NOMO-1 (cell line): Measurements from ENCODE around the gene SNRPA.
"Not testable (repeated sequence)": the region's sequence is repeated elsewhere in the genome, so short reads cannot be mapped to it uniquely, and the experiment has no call there.

Experiments
- DNase-seq, 2 experiments: peaks; one replicate each; lab custom pipeline; 2025; ENCODE audit not compliant: unreplicated experiment in 2 of 2; lab: John Stamatoyannopoulos, UW

SNRPA gene

DNA sequence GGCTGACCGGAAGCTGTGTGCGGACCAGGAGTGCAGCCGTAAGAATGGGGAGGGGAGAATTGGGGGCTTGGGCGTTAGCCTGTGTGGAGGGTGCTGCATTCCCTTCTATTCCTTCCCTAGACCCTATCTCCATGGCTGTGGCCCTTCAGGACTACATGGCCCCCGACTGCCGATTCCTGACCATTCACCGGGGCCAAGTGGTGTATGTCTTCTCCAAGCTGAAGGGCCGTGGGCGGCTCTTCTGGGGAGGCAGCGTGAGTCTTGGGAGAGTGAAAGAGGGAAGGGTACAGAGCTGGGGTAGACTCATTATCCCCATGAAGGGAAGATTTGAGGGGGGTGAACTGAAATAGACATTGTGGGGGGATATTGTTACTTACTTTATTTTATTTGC, 24.6 kb downstream of the SNRPA start:
- no peak for DNase-seq

DNA sequence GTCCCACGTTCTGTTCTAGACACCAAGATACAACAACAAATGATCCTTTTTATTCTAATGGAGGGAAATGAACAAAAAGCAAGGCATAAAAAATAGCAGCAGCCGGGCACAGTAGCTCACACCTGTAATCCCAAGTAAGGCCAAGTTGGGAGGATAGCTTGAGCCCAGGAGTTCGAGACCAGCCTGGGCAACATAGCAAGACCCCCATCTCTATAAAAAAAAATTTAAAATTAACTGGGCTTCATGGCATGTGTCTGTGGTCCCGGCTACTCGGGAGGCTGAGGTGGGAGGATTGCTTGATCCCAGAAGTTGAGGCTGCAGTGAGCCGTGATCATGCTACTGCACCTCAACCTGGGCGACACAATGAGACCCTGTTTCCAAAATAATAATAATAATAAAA, 25.4 kb downstream of the SNRPA start:
- no peak for DNase-seq

DNA sequence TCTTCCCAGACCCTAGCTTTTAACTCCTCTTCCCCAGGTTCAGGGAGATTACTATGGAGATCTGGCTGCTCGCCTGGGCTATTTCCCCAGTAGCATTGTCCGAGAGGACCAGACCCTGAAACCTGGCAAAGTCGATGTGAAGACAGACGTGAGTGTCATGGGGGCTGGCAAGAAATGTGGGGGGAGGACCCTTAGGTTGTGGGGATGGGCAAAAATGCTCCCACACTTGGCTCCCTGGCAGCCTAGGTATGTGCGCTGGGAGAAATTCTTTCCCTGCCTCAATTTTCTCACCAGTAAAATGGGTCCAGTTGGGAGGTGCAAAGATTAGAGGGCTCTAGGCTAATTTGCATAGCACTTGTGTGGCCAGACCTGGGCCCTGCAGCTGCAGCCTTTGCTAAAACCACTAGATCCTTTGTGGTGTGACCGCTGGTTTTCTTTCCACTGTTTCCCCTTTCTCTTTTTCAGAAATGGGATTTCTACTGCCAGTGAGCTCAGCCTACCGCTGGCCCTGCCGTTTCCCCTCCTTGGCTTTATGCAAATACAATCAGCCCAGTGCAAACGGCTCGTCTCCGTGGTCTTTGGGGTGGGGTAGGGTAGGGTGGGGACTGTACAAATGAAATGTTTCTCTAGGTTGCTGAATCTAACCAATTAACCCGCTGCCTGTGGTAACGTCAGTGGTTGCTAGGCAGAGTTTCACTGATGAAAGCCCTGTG, 26.1 kb downstream of the SNRPA start:
- DNase-seq, result peak; percentile 99

- no peak for DNase-seq
Measured at GRCh38 chr19:40777645-40777936, 26.6 kb downstream of the SNRPA start.

- DNase-seq, result peak; percentile 98 to 99
Measured at GRCh38 chr19:40777937-40778705, 27.1 kb downstream of the SNRPA start, which contains the start of gene RAB4B. RAB4B (plus strand) TSS chr19:40778247; CDS start chr19:40778376, 129 bp downstream.

GRCh38 chr19:40778706-40779284, 27.8 kb downstream of the SNRPA start:
- DNase-seq, result peak in 1 of 2 experiments; percentile 3

GRCh38 chr19:40780582-40780981, 29.6 kb downstream of the SNRPA start:
- DNase-seq, result no peak

- no peak for DNase-seq
Measured at GRCh38 chr19:40781140-40781539, 30.1 kb downstream of the SNRPA start.

GRCh38 chr19:40783711-40784110, 32.7 kb downstream of the SNRPA start:
- DNase-seq, result no peak

DNA sequence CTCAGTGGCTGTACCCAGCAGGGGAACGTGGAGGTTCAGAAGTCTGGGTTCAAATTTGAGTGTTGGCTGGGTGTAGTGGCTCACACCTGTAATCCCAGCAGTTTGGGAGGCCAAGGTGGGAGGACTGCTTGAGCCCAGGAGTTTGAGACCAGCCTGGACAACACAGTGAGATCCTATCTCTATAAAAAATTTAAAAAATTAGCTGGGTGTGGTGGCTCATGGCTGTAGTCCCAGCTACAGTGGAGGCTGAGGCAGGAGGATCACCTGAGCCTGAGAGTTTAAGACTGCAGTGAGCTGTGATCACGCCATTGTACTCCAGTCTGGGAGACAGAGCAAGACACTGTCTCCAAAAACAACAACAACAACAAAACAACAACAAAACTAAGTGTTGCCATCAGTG, 33.1 kb downstream of the SNRPA start:
- DNase-seq, result not testable (repeated sequence)

DNA sequence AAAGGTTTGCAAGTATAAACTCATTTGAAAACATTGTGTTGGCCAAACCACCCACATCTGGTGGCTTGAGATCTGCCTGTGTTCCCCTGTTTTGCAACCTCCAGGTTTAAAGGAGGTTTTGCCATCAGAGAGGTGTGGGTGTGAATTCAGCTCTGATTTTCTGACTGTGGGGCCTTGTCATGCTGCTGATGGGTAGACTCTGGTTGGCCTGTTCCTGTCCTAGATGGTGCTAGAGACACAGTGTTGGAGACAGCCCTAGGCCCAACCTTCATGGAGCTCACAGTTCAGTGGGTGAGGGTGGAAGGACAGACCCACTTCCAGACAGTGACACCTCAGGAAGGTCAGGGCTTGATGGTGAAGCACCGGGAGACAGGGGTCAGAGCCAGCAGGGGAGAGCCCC, 34.5 kb downstream of the SNRPA start:
- DNase-seq, result no peak

GRCh38 chr19:40786060-40787037, 35.3 kb downstream of the SNRPA start:
- DNase-seq, result no peak

DNA sequence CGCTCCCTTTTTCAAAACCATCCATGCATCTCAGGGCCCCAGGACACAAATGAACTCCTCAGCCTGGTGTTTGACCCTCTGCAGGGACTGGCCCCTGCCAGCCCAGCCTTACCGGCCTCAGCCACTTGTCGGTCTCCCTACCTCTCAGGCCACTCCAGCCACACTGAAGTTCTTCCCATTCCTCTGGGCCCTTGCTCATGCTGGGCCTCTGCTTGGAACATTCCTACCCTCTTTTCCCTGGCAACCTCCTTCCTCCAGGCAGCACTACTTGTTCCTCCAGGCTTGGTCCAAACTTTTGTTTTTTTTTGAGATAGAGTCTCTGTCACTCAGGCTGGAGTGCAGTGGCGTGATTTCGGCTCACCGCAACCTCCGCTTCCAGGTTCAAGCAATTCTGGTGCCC, 40.3 kb downstream of the SNRPA start:
- DNase-seq, result no peak

DNA sequence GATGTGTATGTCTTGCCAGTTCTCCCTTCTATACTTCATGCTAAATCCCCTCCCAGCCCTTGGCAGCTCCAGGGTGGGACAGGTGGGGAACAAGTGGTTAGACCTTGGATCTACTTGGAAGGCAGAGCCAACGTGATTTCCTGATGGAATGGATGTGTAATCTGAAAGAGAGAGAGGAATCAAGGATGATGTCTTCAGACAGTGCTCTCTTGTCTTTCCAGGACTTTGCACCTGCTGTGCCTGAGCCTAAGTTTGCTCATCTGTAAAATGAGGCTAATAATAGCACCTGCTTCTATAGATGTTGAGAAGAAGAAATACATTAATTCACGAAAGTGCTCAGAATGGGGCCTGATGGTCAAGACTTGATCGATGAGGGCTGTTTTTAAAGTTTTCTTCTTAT, 41.0 kb downstream of the SNRPA start:
- no peak for DNase-seq

- no peak for DNase-seq
Measured at GRCh38 chr19:40797166-40797962, 46.4 kb downstream of the SNRPA start.

GRCh38 chr19:40797963-40798682, 47.1 kb downstream of the SNRPA start:
- peak; percentile 75 to 76 for DNase-seq

GRCh38 chr19:40798683-40799557, 47.9 kb downstream of the SNRPA start, which contains the start of gene EGLN2:
EGLN2 (plus strand) TSS chr19:40799191; CDS start chr19:40800573, 1,382 bp downstream.
- peak; percentile 99 for DNase-seq
